Measurements from ENCODE around the gene FGR. TPM values are rescaled to one million over a fixed set of nuclear protein-coding genes. Genes with fewer than 3 reads are reported as not detected.

Gene FGR
- total and polyA plus RNA-seq, 11 donors: 1.1 to 25.9 (median 3.3) TPM

GRCh38 chr1:27669876-27670275, 34.9 kb upstream of the FGR start:
- Histone ChIP-seq H3K4me1 (peaks cover 0 to 61% (median 23%) of the 10 kb centered on the region in 12 donors), H3K36me3 (peaks cover 0 to 36% (median 17%) of the 10 kb centered on the region in 9 donors), H3K9me3 (no peaks in the 10 kb centered on the region), H3K27me3 (no peaks in the 10 kb centered on the region), H3K27ac (peak overlapping the region in 4 of 12 donors; percentile 9 to 45 (median 24)), H3K4me3 (peak overlapping the region in 10 of 12 donors; percentile 42 to 94 (median 55))
- TF ChIP-seq CTCF (IDR thresholded peaks at IDR 0.05) (no peak), POLR2A (IDR thresholded peaks at IDR 0.05) (no peak)
- intact Hi-C loops (cut with DNase I): loop anchor here in 8 of 10 donors (5.0 to 10.0 kb wide), 9 partner anchors 155 to 375 kb away; partner anchors contain the start of gene GPR3 (in 2 of the 8)
- DNase-seq: no peak
- 63 to 76% (median 76%) methylated on average over 4 of the region's 4 CpGs for WGBS, 4 donors
- ATAC-seq: no peak

- peaks cover 0 to 61% (median 23%) of the 10 kb centered on the region in 12 donors for H3K4me1 ChIP-seq
- DNase-seq: peak; percentile 66 to 85 (median 78)
- WGBS, 4 donors: 13 to 16% (median 15%) methylated on average over 36 of the region's 36 CpGs
- ATAC-seq: peak in 1 of 4 donors; percentile 8
- H3K9me3 ChIP-seq: no peaks in the 10 kb centered on the region
- peak; percentile 80 to 95 (median 87) for TF ChIP-seq CTCF (IDR thresholded peaks at IDR 0.05)
- TF ChIP-seq POLR2A (IDR thresholded peaks at IDR 0.05): no peak
- H3K27me3 ChIP-seq: no peaks in the 10 kb centered on the region
- peak overlapping the region; percentile 29 to 94 (median 49) for H3K4me3 ChIP-seq
- intact Hi-C loops (cut with DNase I): loop anchor here in 8 of 10 donors (5.0 to 10.0 kb wide), 8 partner anchors 154 to 374 kb away; partner anchors contain the start of gene GPR3 (in 2 of the 8)
- H3K36me3 ChIP-seq: peaks cover 0 to 36% (median 17%) of the 10 kb centered on the region in 9 donors
- H3K27ac ChIP-seq: peak overlapping the region in 5 of 12 donors; percentile 9 to 45 (median 35)
Measured at GRCh38 chr1:27668808-27669723, 34.1 kb upstream of the FGR start.

GRCh38 chr1:27668121-27668807, 33.3 kb upstream of the FGR start:
- no peaks in the 10 kb centered on the region for H3K27me3 ChIP-seq
- peaks cover 0 to 36% (median 17%) of the 10 kb centered on the region in 9 donors for H3K36me3 ChIP-seq
- 82 to 89% (median 84%) methylated on average over 33 to 42 of the region's 42 CpGs for WGBS, 4 donors
- intact Hi-C loops (cut with DNase I): loop anchor here in 8 of 10 donors (5.0 to 10.0 kb wide), 8 partner anchors 153 to 373 kb away; partner anchors contain the start of gene GPR3 (in 2 of the 8)
- peaks cover 0 to 64% (median 23%) of the 10 kb centered on the region in 12 donors for H3K4me1 ChIP-seq
- no peaks in the 10 kb centered on the region for H3K9me3 ChIP-seq
- ATAC-seq (no peak), DNase-seq (peak in 1 of 5 donors; percentile 29)
- TF ChIP-seq CTCF (IDR thresholded peaks at IDR 0.05) (no peak), POLR2A (IDR thresholded peaks at IDR 0.05) (no peak)
- H3K27ac ChIP-seq: no peak overlapping the region
- no peak overlapping the region for H3K4me3 ChIP-seq

Data from heart left ventricle (tissue), 16 donors.